WERI-Rb-1 (cell line): ENCODE results near the gene PHLPP1.

ENCODE experiments used
- DNase-seq: peaks from one replicate; pipeline ENCODE4 v3.0.0-alpha.2; 2020
- H3K27ac ChIP-seq: fragments of 250-450 bp; sonication (Bioruptor Pico); 2 replicates; pipeline ENCODE4 v1.5.1; 2020; ENCODE audit warnings: mild to moderate bottlenecking, moderate library complexity
- H3K27me3 ChIP-seq: fragments of 250-450 bp; sonication (Bioruptor Pico); 2 replicates; pipeline ENCODE4 v1.5.1; 2021; ENCODE audit warnings: mild to moderate bottlenecking, low read depth, moderate library complexity; ENCODE audit not compliant: insufficient read depth, severe bottlenecking
- H3K36me3 ChIP-seq: fragments of 250-450 bp; sonication (Bioruptor Pico); 2 replicates; pipeline ENCODE4 v1.5.1; 2020; ENCODE audit warnings: mild to moderate bottlenecking, moderate library complexity
- H3K4me3 ChIP-seq: 2 replicates; pipeline ENCODE4 v1.5.1; 2011; ENCODE audit warnings: low read depth, mild to moderate bottlenecking, control low read depth, low read length
- H3K9me3 ChIP-seq: fragments of 250-450 bp; sonication (Bioruptor Pico); 2 replicates; pipeline ENCODE4 v1.5.1; 2021; ENCODE audit warnings: mild to moderate bottlenecking, moderate library complexity; ENCODE audit not compliant: severe bottlenecking
- CTCF ChIP-seq: IDR thresholded peaks from 2 replicates; pipeline ENCODE4 v1.5.1; 2011; ENCODE audit warnings: low read depth, mild to moderate bottlenecking, control low read depth, inconsistent platforms, low read length

The PHLPP1 gene

GRCh38 chr18:62998443-62998842 lies 283.1 kb downstream of the PHLPP1 start:
- H3K36me3 ChIP-seq: no peaks in the 10 kb centered on the region
- H3K4me3 ChIP-seq: no peak overlapping the region
- no peaks in the 10 kb centered on the region for H3K27me3 ChIP-seq
- no peak for DNase-seq
- TF ChIP-seq CTCF: no peak
- H3K9me3 ChIP-seq: no peaks in the 10 kb centered on the region
- no peak overlapping the region for H3K27ac ChIP-seq

DNA sequence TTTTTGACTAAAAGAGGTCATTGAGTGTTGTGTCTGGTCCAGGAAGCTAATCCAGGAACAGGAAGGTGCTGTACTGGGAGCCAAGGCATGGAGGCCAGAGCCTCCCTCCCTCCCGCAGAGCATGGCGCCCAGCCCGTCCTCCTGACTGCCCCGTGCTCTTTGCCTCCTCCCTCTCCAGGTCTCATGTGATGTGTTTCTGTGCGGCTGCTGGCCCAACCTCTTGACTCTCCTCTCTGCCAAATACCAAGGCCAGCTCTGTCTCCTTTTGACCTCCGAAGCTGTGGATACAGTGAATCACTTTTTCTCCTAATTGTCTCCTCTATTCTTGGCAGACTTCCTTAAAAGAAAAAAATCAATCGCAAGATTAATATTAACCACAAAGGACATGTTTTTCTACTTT lies 284.1 kb downstream of the PHLPP1 start:
- TF ChIP-seq CTCF: no peak
- no peak for DNase-seq
- H3K36me3 ChIP-seq: no peaks in the 10 kb centered on the region
- no peak overlapping the region for H3K4me3 ChIP-seq
- no peaks in the 10 kb centered on the region for H3K27me3 ChIP-seq
- no peak overlapping the region for H3K27ac ChIP-seq
- H3K9me3 ChIP-seq: no peaks in the 10 kb centered on the region

DNA sequence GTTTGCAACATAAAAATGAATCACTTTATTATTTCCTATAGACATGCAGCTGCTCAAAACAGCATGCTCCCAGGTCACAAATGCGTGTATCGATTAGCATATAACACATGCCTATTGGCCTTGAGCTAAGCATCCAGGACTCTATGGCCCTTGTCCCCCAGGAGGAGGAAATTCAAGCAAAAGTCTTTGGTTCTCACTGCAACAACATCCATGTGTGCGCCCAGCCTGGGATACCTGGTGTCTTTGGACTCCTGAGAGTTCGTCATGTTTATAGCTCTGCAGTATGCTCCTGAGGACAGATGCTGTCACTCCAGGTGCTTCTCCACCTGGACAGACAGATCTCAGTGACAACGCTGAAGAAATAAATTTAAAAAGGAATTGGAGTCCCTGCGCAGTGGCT lies 284.6 kb downstream of the PHLPP1 start:
- no peak overlapping the region for H3K27ac ChIP-seq
- H3K27me3 ChIP-seq: no peaks in the 10 kb centered on the region
- H3K4me3 ChIP-seq: no peak overlapping the region
- H3K36me3 ChIP-seq: no peaks in the 10 kb centered on the region
- H3K9me3 ChIP-seq: no peaks in the 10 kb centered on the region
- no peak for TF ChIP-seq CTCF
- DNase-seq: no peak

DNA sequence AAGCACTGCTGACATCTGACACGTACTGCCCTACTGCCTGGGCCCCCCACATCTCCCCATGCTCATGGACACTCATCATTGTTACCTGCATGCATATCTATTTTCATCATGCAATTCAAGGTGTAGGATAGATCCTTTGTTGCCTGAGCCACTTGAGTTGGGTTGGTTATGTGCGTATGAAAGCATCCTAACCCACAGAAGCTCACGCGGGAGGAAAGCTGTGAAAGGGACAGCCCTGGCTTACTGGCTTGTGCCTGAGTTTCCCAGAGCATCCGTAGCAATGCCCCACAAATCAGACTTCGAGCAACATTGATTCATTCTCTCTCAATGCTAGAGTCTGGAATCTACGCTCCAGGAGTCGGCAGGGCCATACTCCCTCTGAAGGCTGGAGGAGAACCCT lies 285.5 kb downstream of the PHLPP1 start:
- Histone ChIP-seq H3K4me3 (no peak overlapping the region), H3K9me3 (no peaks in the 10 kb centered on the region), H3K27me3 (no peaks in the 10 kb centered on the region), H3K36me3 (no peaks in the 10 kb centered on the region), H3K27ac (no peak overlapping the region)
- no peak for DNase-seq
- no peak for TF ChIP-seq CTCF

DNA sequence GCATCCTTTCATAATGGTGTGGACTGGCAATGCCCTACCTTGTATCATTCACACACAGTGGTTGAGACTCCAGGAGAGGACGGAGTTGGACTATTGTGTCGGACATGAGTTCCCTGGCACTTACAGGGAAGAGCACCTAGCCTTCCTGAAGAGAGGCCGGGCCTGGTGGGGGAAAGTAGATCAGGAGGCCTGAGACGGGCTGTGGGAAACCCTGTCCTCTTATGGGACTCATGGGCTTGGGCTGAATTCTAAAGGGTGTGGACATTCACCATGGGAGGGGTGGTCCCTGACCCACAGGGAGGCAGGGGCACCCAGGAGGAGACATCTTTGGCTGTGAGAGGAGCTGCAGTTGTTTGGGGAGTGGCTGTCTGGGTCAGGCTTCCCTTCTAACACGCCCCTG lies 286.5 kb downstream of the PHLPP1 start:
- H3K4me3 ChIP-seq: no peak overlapping the region
- H3K27me3 ChIP-seq: no peaks in the 10 kb centered on the region
- H3K9me3 ChIP-seq: no peaks in the 10 kb centered on the region
- no peak overlapping the region for H3K27ac ChIP-seq
- TF ChIP-seq CTCF: no peak
- no peak for DNase-seq
- no peaks in the 10 kb centered on the region for H3K36me3 ChIP-seq

- no peaks in the 10 kb centered on the region for H3K27me3 ChIP-seq
- no peak for TF ChIP-seq CTCF
- H3K9me3 ChIP-seq: no peaks in the 10 kb centered on the region
- no peak overlapping the region; the same call in 1 of the 2 replicates for H3K27ac ChIP-seq
- H3K4me3 ChIP-seq: no peak overlapping the region
- DNase-seq: no peak
- H3K36me3 ChIP-seq: no peaks in the 10 kb centered on the region
Observed at GRCh38 chr18:63002305-63002704, 287.0 kb downstream of the PHLPP1 start.
